HepG2 (cell line): Measurements from ENCODE around the gene DIPK1C. TPM values are rescaled to one million over a fixed set of nuclear protein-coding genes. Genes with fewer than 3 reads are reported as not detected.

Experiments used
- ASH2L ChIP-seq: fragments of 300-600, 200-600 bp; sonication (generic); IDR thresholded peaks from 2 replicates; pipeline ENCODE4 v1.7.0; 2017; ENCODE audit warnings: low read depth, mild to moderate bottlenecking, moderate library complexity, mixed read lengths, low read length; ENCODE audit not compliant: insufficient read length
- ATM ChIP-seq: fragments of 450-650 bp; IDR thresholded peaks from 2 replicates; pipeline ENCODE4 v1.7.1; 2017; ENCODE audit warnings: mild to moderate bottlenecking, borderline replicate concordance
- CEBPG ChIP-seq: IDR thresholded peaks from 2 replicates; pipeline ENCODE4 v1.6.1; 2016
- ESRRA ChIP-seq: sonication (generic); formaldehyde crosslinking; IDR thresholded peaks from 2 replicates; pipeline ENCODE4 v1.5.1; 2020; ENCODE audit warnings: mild to moderate bottlenecking, low read depth, missing genetic modification reagents
- FOXA1 ChIP-seq, 2 experiments: fragments of 450-650 bp in 1 of 2; sonication (generic) in 1 of 2; formaldehyde crosslinking in 1 of 2; IDR thresholded peaks; 2 replicates each; pipeline versions ENCODE4 v1.4.0 to v1.6.1; 2016 to 2020; ENCODE audit warnings: missing genetic modification reagents in 1 of 2
- GATA4 ChIP-seq: sonication (generic); IDR thresholded peaks from 2 replicates; pipeline ENCODE4 v1.6.1; 2016; ENCODE audit warnings: antibody characterized with exemption, low read depth, borderline replicate concordance
- GATAD1 ChIP-seq: IDR thresholded peaks from 2 replicates; pipeline ENCODE4 v1.6.1; 2016; ENCODE audit warnings: missing genetic modification reagents, missing compliant biosample characterization
- HNRNPK ChIP-seq: fragments of 200-400 bp; formaldehyde crosslinking; IDR thresholded peaks from 2 replicates; pipeline ENCODE4 v1.6.1; 2018; ENCODE audit warnings: low read length, low read depth, moderate library complexity, mild to moderate bottlenecking; ENCODE audit not compliant: poor library complexity, severe bottlenecking
- HNRNPLL ChIP-seq: fragments of 200-400 bp; formaldehyde crosslinking; IDR thresholded peaks from 2 replicates; pipeline ENCODE4 v1.6.1; 2017; ENCODE audit warnings: mild to moderate bottlenecking, low read depth, low read length; ENCODE audit not compliant: poor library complexity, severe bottlenecking
- JUN ChIP-seq: sonication (generic); formaldehyde crosslinking; IDR thresholded peaks from 2 replicates; pipeline ENCODE4 v1.4.0; 2020; ENCODE audit warnings: mild to moderate bottlenecking, missing genetic modification reagents
- KDM4B ChIP-seq: sonication (generic); formaldehyde crosslinking; IDR thresholded peaks from 2 replicates; pipeline ENCODE4 v1.4.0; 2020; ENCODE audit warnings: missing genetic modification reagents
- NKX3-1 ChIP-seq: sonication (generic); formaldehyde crosslinking; IDR thresholded peaks from 2 replicates; pipeline ENCODE4 v1.5.0; 2020; ENCODE audit warnings: missing genetic modification reagents
- RCOR2 ChIP-seq: IDR thresholded peaks from 2 replicates; pipeline ENCODE4 v1.6.1; 2016; ENCODE audit warnings: missing biosample characterization, missing genetic modification reagents
- REPIN1 ChIP-seq: sonication (generic); formaldehyde crosslinking; IDR thresholded peaks from 2 replicates; pipeline ENCODE4 v1.8.0; 2022; ENCODE audit warnings: missing genetic modification reagents, low read depth, mild to moderate bottlenecking, borderline replicate concordance
- TBX2 ChIP-seq: sonication (generic); formaldehyde crosslinking; IDR thresholded peaks from 2 replicates; pipeline ENCODE4 v1.5.0; 2020; ENCODE audit warnings: missing genetic modification reagents, mild to moderate bottlenecking, borderline replicate concordance
- TSC22D2 ChIP-seq: sonication (generic); formaldehyde crosslinking; IDR thresholded peaks from 2 replicates; pipeline ENCODE4 v1.5.1; 2020; ENCODE audit warnings: missing genetic modification reagents, mild to moderate bottlenecking, borderline replicate concordance
- ZNF207 ChIP-seq: fragments of 450-650 bp; IDR thresholded peaks from 2 replicates; pipeline ENCODE4 v1.6.1; 2016; ENCODE audit warnings: antibody characterized with exemption, borderline replicate concordance
- ZNF382 ChIP-seq: sonication (generic); formaldehyde crosslinking; IDR thresholded peaks from 2 replicates; pipeline ENCODE4 v1.5.0; 2020; ENCODE audit warnings: missing genetic modification reagents, mild to moderate bottlenecking, borderline replicate concordance
- ZNF570 ChIP-seq: sonication (generic); formaldehyde crosslinking; IDR thresholded peaks from 2 replicates; pipeline ENCODE4 v1.4.0; 2020; ENCODE audit warnings: mild to moderate bottlenecking, missing genetic modification reagents, borderline replicate concordance
- ZNF850 ChIP-seq: sonication (generic); formaldehyde crosslinking; conservative IDR thresholded peaks from 2 replicates; pipeline ENCODE4 v1.9.0; 2021; ENCODE audit warnings: mild to moderate bottlenecking, missing genetic modification reagents
- polyA plus RNA-seq, 8 experiments: library from polyadenylated mRNA; depleted of rRNA in 3 of 8; stranded (reverse) in 7 of 8; unstranded in 1 of 8; fragments of >200 nt; fragmentation: Illumina TruSeq in 4 of 8; extraction: Trizol in 4 of 8; gene quantifications; 2 replicates each; pipeline versions ENCODE4 v1.2.1 to v1.2.3, GENCODE V29; 2011 to 2016; ENCODE audit warnings: low read depth in 4 of 8, missing spikeins in 1 of 8, mixed read lengths in 1 of 8; ENCODE audit not compliant: insufficient read depth in 1 of 8
- total RNA-seq, 5 experiments: library from RNA; depleted of rRNA; stranded (reverse); fragments of >200 nt; fragmentation: Illumina TruSeq; extraction: Trizol; gene quantifications; 2 replicates each; pipeline ENCODE4 v1.2.3, GENCODE V29; 2016; ENCODE audit warnings: low read depth in 1 of 5
- TF ChIP-seq, protein P1 (sequence below): sonication (generic); formaldehyde crosslinking; IDR thresholded peaks from 2 replicates; pipeline ENCODE4 v1.5.0; 2020; ENCODE audit warnings: missing genetic modification reagents
- TF ChIP-seq, protein P2 (sequence below): sonication (generic); formaldehyde crosslinking; IDR thresholded peaks from 2 replicates; pipeline ENCODE4 v1.5.0; 2020; ENCODE audit warnings: missing genetic modification reagents, mild to moderate bottlenecking, borderline replicate concordance
- TF ChIP-seq, protein P3 (sequence below): sonication (generic); formaldehyde crosslinking; IDR thresholded peaks from 2 replicates; pipeline ENCODE4 v1.8.0; 2022; ENCODE audit warnings: low read depth, missing genetic modification reagents
- TF ChIP-seq, protein P4 (sequence below): conservative IDR thresholded peaks from 2 replicates; pipeline ENCODE4 v1.6.1; 2018; ENCODE audit warnings: missing genetic modification reagents

Gene DIPK1C
- total and polyA plus RNA-seq, 2 of the 13 experiments (the other 11 are each of a cell fraction or from before 2014, with no cell fraction given) = 1.8 TPM; not detected in 1

DNA sequence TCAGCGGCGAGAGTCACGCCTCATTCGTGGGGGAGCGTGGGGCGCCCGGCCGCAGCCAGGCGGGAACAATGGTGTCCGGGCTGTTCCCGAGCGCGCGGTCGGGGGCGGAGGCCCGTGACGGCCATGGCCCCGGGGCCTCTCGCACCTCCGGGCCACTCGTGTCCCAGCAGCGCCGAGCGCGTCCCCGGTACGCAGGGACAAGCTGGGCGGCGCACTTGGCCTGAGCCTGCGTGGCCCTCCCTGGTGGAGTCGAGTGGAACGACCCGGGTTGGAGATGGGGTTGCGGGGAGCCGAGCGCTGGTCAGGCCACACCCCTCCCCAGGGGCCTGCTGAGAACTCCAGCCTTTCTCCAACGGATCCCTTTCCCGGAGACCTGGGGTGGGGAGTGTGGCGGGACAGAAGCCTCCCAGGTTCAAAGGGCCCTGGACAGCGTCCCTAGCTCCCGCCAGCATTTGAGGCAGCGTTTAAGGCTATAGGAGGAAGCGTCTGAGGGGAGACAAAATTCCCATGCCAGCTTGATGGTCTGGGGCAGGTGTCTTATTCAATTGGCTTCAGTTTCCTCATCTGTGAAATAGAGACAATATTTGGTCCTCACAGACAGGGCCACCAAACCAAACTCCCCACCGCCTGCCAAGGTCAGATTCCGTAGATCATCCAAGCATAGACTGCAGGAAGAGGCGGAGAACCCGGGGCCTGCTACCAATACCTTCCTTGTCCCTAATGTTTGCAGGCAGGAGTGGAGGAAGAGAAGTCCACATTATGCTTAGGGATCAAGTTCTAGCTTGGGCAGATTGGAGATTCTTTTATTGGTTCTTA is 39.6 kb upstream of the DIPK1C start (continued):
- no peak for TF ChIP-seq GATAD1 (CRISPR knock-in tag)
- no peak for TF ChIP-seq ZNF382 (CRISPR knock-in tag)
- TF ChIP-seq ASH2L = peak; percentile 10
- no peak for TF ChIP-seq ZNF850 (CRISPR knock-in tag)
- peak; percentile 25 for TF ChIP-seq TBX2 (CRISPR knock-in tag)
- no peak for TF ChIP-seq GATA4
- TF ChIP-seq FOXA1 (IDR thresholded peaks at IDR 0.05) = no peak
- no peak for TF ChIP-seq FOXA1 (CRISPR knock-in tag; IDR thresholded peaks at IDR 0.05)
- no peak for TF ChIP-seq ZNF207
- TF ChIP-seq HNRNPLL = no peak
- TF ChIP-seq ZNF570 (CRISPR knock-in tag) = no peak
- TF ChIP-seq, protein P1, sequence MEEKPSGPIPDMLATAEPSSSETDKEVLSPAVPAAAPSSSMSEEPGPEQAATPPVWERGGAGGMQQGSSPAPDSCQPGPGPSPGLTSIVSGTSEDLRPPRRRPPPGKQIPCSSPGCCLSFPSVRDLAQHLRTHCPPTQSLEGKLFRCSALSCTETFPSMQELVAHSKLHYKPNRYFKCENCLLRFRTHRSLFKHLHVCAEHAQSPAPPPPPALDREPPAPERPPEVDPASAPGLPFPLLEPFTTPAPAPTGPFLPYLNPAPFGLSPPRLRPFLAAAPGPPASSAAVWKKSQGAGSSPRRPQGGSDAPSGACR = no peak
- TF ChIP-seq, protein P2, sequence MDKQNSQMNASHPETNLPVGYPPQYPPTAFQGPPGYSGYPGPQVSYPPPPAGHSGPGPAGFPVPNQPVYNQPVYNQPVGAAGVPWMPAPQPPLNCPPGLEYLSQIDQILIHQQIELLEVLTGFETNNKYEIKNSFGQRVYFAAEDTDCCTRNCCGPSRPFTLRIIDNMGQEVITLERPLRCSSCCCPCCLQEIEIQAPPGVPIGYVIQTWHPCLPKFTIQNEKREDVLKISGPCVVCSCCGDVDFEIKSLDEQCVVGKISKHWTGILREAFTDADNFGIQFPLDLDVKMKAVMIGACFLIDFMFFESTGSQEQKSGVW (CRISPR knock-in tag) = no peak
- TF ChIP-seq REPIN1 (CRISPR knock-in tag) = peak; percentile 8; the same call in 1 of the 2 replicates
- TF ChIP-seq, protein P3, sequence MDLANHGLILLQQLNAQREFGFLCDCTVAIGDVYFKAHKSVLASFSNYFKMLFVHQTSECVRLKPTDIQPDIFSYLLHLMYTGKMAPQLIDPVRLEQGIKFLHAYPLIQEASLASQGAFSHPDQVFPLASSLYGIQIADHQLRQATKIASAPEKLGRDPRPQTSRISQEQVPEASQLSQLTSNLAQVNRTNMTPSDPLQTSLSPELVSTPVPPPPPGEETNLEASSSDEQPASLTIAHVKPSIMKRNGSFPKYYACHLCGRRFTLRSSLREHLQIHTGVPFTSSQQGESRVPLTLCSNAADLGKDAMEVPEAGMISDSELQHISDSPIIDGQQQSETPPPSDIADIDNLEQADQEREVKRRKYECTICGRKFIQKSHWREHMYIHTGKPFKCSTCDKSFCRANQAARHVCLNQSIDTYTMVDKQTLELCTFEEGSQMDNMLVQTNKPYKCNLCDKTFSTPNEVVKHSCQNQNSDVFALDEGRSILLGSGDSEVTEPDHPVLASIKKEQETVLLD (CRISPR knock-in tag) = no peak
- TF ChIP-seq KDM4B (CRISPR knock-in tag) = no peak
- TF ChIP-seq JUN (CRISPR knock-in tag) = no peak
- TF ChIP-seq NKX3-1 (CRISPR knock-in tag) = no peak
- TF ChIP-seq ATM = no peak
- no peak for TF ChIP-seq HNRNPK
- TF ChIP-seq, protein P4, sequence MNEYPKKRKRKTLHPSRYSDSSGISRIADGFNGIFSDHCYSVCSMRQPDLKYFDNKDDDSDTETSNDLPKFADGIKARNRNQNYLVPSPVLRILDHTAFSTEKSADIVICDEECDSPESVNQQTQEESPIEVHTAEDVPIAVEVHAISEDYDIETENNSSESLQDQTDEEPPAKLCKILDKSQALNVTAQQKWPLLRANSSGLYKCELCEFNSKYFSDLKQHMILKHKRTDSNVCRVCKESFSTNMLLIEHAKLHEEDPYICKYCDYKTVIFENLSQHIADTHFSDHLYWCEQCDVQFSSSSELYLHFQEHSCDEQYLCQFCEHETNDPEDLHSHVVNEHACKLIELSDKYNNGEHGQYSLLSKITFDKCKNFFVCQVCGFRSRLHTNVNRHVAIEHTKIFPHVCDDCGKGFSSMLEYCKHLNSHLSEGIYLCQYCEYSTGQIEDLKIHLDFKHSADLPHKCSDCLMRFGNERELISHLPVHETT (CRISPR knock-in tag) = no peak; the same call in 1 of the 2 replicates
- TF ChIP-seq RCOR2 = no peak
- TF ChIP-seq CEBPG = no peak
- 0 out of 2 replicates have a peak, but pooled peaks have one; percentile 15 for TF ChIP-seq TSC22D2
- TF ChIP-seq ESRRA (CRISPR knock-in tag) = no peak
